GM23338 (cell line): ENCODE results near the gene SELENOO. TPM values are rescaled to one million over a fixed set of nuclear protein-coding genes. Genes with fewer than 3 reads are reported as not detected.

Source experiments
- ATAC-seq: fragments of 200-7000 bp; cut with Tn5 transposase; 3 replicates; pipeline ENCODE4 v1.9.1; 2020
- DNase-seq: peaks from one replicate; pipeline ENCODE4 v3.0.0-alpha.2; 2015; ENCODE audit warnings: low spot score
- H2AFZ ChIP-seq: fragments of 200-600 bp; sonication (generic); 2 replicates; pipeline ENCODE4 v1.8.0; 2016; ENCODE audit warnings: antibody characterized with exemption, mild to moderate bottlenecking, moderate library complexity
- H3F3A ChIP-seq: fragments of 200-600 bp; sonication (generic); replicated peaks from 2 replicates; pipeline ENCODE4 v1.8.0; 2017; ENCODE audit warnings: antibody characterized with exemption, mixed run types, low read depth
- H3K27ac ChIP-seq: fragments of 200-600 bp; sonication (generic); 2 replicates; pipeline ENCODE4 v1.6.1; 2016; ENCODE audit warnings: low read depth
- H3K27me3 ChIP-seq: fragments of 200-600 bp; sonication (generic); 2 replicates; pipeline ENCODE4 v1.8.0; 2016; ENCODE audit warnings: mild to moderate bottlenecking, mixed run types, moderate library complexity; ENCODE audit not compliant: insufficient read depth
- H3K36me3 ChIP-seq: fragments of 200-600 bp; sonication (generic); 2 replicates; pipeline ENCODE4 v1.8.0; 2016; ENCODE audit warnings: mild to moderate bottlenecking; ENCODE audit not compliant: insufficient read depth
- H3K4me1 ChIP-seq: fragments of 200-600 bp; sonication (generic); 2 replicates; pipeline ENCODE4 v1.8.0; 2016; ENCODE audit warnings: mild to moderate bottlenecking, moderate library complexity; ENCODE audit not compliant: insufficient read depth
- H3K4me2 ChIP-seq: fragments of 200-600 bp; sonication (generic); 2 replicates; pipeline ENCODE4 v1.7.1; 2017; ENCODE audit warnings: mixed run types
- H3K4me3 ChIP-seq: fragments of 200-600 bp; sonication (generic); 2 replicates; pipeline ENCODE4 v1.6.1; 2016; ENCODE audit warnings: mixed run types
- H3K79me2 ChIP-seq: fragments of 200-600 bp; sonication (generic); replicated peaks from 2 replicates; pipeline ENCODE4 v1.8.0; 2017; ENCODE audit warnings: mild to moderate bottlenecking; ENCODE audit not compliant: insufficient read depth
- H3K9me2 ChIP-seq: fragments of 200-600 bp; sonication (generic); 2 replicates; pipeline ENCODE4 v1.8.0; 2017; ENCODE audit not compliant: insufficient read depth
- H4K20me1 ChIP-seq: fragments of 200-600 bp; sonication (generic); replicated peaks from 2 replicates; pipeline ENCODE4 v1.8.0; 2017; ENCODE audit warnings: mild to moderate bottlenecking; ENCODE audit not compliant: insufficient read depth
- H3K27ac Mint-ChIP-seq: 2 replicates; pipeline ENCODE4 v1.8.0; 2020; ENCODE audit warnings: inconsistent platforms, mild to moderate bottlenecking, moderate library complexity, mixed read lengths
- H3K27me3 Mint-ChIP-seq: 3 replicates; pipeline ENCODE4 v1.8.0; 2022; ENCODE audit warnings: low read depth, mild to moderate bottlenecking, moderate library complexity, mixed read lengths, inconsistent platforms; ENCODE audit not compliant: insufficient read depth, poor library complexity
- H3K36me3 Mint-ChIP-seq: 3 replicates; pipeline ENCODE4 v1.8.0; 2021; ENCODE audit warnings: low read depth, mild to moderate bottlenecking, inconsistent platforms, moderate library complexity, mixed read lengths
- H3K4me1 Mint-ChIP-seq: 3 replicates; pipeline ENCODE4 v1.8.0; 2020; ENCODE audit warnings: mild to moderate bottlenecking, inconsistent platforms, mixed read lengths
- H3K4me3 Mint-ChIP-seq: 3 replicates; pipeline ENCODE4 v1.8.0; 2021; ENCODE audit warnings: moderate library complexity, mild to moderate bottlenecking, inconsistent platforms, mixed read lengths
- H3K9me3 Mint-ChIP-seq: 3 replicates; pipeline ENCODE4 v1.8.0; 2020; ENCODE audit warnings: moderate library complexity, mild to moderate bottlenecking, inconsistent platforms, mixed read lengths
- CREB1 ChIP-seq: fragments of 250-450 bp; sonication (Bioruptor Pico); IDR thresholded peaks from 2 replicates; pipeline ENCODE4 v1.5.0; 2020; ENCODE audit warnings: low read depth, mild to moderate bottlenecking, moderate library complexity
- CTCF ChIP-seq, 2 experiments: fragments of 200-600 bp in 1 of 2; sonication (generic) in 1 of 2; conservative IDR thresholded peaks; 2 replicates each; pipeline versions ENCODE4 v1.5.1 to v1.6.1; 2016 to 2017; ENCODE audit warnings: antibody characterized with exemption in 2 of 2, low read depth in 2 of 2, mild to moderate bottlenecking in 2 of 2, moderate library complexity in 1 of 2
- EZH2 ChIP-seq: fragments of 200-600 bp; sonication (generic); IDR thresholded peaks from one replicate; pipeline ENCODE4 v1.8.0; 2017; ENCODE audit warnings: antibody characterized with exemption, mild to moderate bottlenecking, low read depth; ENCODE audit not compliant: unreplicated experiment
- EZH2phosphoT487 ChIP-seq: fragments of 200-600 bp; sonication (generic); IDR thresholded peaks from one replicate; pipeline ENCODE4 v1.8.1; 2018; ENCODE audit warnings: antibody characterized with exemption; ENCODE audit not compliant: unreplicated experiment
- JUNB ChIP-seq: IDR thresholded peaks from one replicate; pipeline ENCODE4 v1.6.1; 2016; ENCODE audit warnings: antibody characterized with exemption; ENCODE audit not compliant: unreplicated experiment
- STAT1 ChIP-seq: IDR thresholded peaks from one replicate; pipeline ENCODE4 v1.6.1; 2016; ENCODE audit warnings: antibody characterized with exemption; ENCODE audit not compliant: unreplicated experiment
- ZNF114 ChIP-seq: fragments of 250-450 bp; sonication (Bioruptor Pico); IDR thresholded peaks from 2 replicates; pipeline ENCODE4 v1.5.0; 2020; ENCODE audit warnings: mild to moderate bottlenecking, moderate library complexity
- ZNF331 ChIP-seq: fragments of 250-450 bp; sonication (Bioruptor Pico); IDR thresholded peaks from 2 replicates; pipeline ENCODE4 v1.5.0; 2020; ENCODE audit warnings: low read depth, mild to moderate bottlenecking, moderate library complexity
- polyA plus RNA-seq: library from polyadenylated mRNA; unstranded; fragments of >200 nt; fragmentation: Nextera tagmentation; extraction: Ambion mirVana; gene quantifications from 2 replicates; pipeline ENCODE4 v1.2.1, GENCODE V29; 2016
- total RNA-seq: library from RNA; depleted of rRNA; stranded (reverse); fragments of >200 nt; shearing (Covaris generic); gene quantifications from 2 replicates; pipeline ENCODE4 v1.2.3, GENCODE V29; 2014
- TF ChIP-seq, protein P1 (sequence below): IDR thresholded peaks from one replicate; pipeline ENCODE4 v1.6.1; 2018; ENCODE audit warnings: antibody characterized with exemption; ENCODE audit not compliant: unreplicated experiment
- TF ChIP-seq, protein P2 (sequence below): IDR thresholded peaks from 2 replicates; pipeline ENCODE4 v1.6.1; 2016; ENCODE audit warnings: antibody characterized with exemption
- TF ChIP-seq, protein P3 (sequence below): fragments of 250-450 bp; sonication (Bioruptor Pico); IDR thresholded peaks from 2 replicates; pipeline ENCODE4 v1.5.0; 2020; ENCODE audit warnings: mild to moderate bottlenecking, moderate library complexity

The SELENOO gene
- total and polyA plus RNA-seq, 2 experiments from 2014 or later: 6.8 to 21.3 TPM

- no peak for DNase-seq
- no peaks in the 10 kb centered on the region for H3K27me3 ChIP-seq
- Mint-ChIP-seq H3K36me3 (no peaks in the 10 kb centered on the region), H3K9me3 (no peaks in the 10 kb centered on the region), H3K27me3 (peaks cover 7% of the 10 kb centered on the region), H3K4me3 (no peak overlapping the region), H3K4me1 (peaks cover 3% of the 10 kb centered on the region; the same call in 2 of the 3 replicates), H3K27ac (no peak overlapping the region)
- H4K20me1 ChIP-seq: peaks cover 3% of the 10 kb centered on the region; the same call in 1 of the 2 replicates
- peaks cover 4% of the 10 kb centered on the region; the same call in 1 of the 2 replicates for H3F3A ChIP-seq
- H3K4me2 ChIP-seq: no peak overlapping the region
- no peak overlapping the region for H3K4me3 ChIP-seq
- H3K36me3 ChIP-seq: no peaks in the 10 kb centered on the region
- H3K4me1 ChIP-seq: no peaks in the 10 kb centered on the region
- H3K27ac ChIP-seq: no peak overlapping the region
- no peak overlapping the region for H2AFZ ChIP-seq
- no peak for ATAC-seq
- no peaks in the 10 kb centered on the region for H3K79me2 ChIP-seq
- TF ChIP-seq JUNB (no peak), EZH2 (no peak), ZNF114 (no peak), STAT1 (no peak), CTCF (conservative IDR thresholded peaks at IDR 0.05; ENCODE audit: low read depth in 2 of 2) (no peak), CREB1 (CRISPR knock-in tag) (no peak), EZH2phosphoT487 (no peak), ZNF331 (no peak)
- TF ChIP-seq, protein P1, sequence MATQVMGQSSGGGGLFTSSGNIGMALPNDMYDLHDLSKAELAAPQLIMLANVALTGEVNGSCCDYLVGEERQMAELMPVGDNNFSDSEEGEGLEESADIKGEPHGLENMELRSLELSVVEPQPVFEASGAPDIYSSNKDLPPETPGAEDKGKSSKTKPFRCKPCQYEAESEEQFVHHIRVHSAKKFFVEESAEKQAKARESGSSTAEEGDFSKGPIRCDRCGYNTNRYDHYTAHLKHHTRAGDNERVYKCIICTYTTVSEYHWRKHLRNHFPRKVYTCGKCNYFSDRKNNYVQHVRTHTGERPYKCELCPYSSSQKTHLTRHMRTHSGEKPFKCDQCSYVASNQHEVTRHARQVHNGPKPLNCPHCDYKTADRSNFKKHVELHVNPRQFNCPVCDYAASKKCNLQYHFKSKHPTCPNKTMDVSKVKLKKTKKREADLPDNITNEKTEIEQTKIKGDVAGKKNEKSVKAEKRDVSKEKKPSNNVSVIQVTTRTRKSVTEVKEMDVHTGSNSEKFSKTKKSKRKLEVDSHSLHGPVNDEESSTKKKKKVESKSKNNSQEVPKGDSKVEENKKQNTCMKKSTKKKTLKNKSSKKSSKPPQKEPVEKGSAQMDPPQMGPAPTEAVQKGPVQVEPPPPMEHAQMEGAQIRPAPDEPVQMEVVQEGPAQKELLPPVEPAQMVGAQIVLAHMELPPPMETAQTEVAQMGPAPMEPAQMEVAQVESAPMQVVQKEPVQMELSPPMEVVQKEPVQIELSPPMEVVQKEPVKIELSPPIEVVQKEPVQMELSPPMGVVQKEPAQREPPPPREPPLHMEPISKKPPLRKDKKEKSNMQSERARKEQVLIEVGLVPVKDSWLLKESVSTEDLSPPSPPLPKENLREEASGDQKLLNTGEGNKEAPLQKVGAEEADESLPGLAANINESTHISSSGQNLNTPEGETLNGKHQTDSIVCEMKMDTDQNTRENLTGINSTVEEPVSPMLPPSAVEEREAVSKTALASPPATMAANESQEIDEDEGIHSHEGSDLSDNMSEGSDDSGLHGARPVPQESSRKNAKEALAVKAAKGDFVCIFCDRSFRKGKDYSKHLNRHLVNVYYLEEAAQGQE: no peak
- TF ChIP-seq, protein P2, sequence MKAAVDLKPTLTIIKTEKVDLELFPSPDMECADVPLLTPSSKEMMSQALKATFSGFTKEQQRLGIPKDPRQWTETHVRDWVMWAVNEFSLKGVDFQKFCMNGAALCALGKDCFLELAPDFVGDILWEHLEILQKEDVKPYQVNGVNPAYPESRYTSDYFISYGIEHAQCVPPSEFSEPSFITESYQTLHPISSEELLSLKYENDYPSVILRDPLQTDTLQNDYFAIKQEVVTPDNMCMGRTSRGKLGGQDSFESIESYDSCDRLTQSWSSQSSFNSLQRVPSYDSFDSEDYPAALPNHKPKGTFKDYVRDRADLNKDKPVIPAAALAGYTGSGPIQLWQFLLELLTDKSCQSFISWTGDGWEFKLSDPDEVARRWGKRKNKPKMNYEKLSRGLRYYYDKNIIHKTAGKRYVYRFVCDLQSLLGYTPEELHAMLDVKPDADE: no peak
- TF ChIP-seq, protein P3, sequence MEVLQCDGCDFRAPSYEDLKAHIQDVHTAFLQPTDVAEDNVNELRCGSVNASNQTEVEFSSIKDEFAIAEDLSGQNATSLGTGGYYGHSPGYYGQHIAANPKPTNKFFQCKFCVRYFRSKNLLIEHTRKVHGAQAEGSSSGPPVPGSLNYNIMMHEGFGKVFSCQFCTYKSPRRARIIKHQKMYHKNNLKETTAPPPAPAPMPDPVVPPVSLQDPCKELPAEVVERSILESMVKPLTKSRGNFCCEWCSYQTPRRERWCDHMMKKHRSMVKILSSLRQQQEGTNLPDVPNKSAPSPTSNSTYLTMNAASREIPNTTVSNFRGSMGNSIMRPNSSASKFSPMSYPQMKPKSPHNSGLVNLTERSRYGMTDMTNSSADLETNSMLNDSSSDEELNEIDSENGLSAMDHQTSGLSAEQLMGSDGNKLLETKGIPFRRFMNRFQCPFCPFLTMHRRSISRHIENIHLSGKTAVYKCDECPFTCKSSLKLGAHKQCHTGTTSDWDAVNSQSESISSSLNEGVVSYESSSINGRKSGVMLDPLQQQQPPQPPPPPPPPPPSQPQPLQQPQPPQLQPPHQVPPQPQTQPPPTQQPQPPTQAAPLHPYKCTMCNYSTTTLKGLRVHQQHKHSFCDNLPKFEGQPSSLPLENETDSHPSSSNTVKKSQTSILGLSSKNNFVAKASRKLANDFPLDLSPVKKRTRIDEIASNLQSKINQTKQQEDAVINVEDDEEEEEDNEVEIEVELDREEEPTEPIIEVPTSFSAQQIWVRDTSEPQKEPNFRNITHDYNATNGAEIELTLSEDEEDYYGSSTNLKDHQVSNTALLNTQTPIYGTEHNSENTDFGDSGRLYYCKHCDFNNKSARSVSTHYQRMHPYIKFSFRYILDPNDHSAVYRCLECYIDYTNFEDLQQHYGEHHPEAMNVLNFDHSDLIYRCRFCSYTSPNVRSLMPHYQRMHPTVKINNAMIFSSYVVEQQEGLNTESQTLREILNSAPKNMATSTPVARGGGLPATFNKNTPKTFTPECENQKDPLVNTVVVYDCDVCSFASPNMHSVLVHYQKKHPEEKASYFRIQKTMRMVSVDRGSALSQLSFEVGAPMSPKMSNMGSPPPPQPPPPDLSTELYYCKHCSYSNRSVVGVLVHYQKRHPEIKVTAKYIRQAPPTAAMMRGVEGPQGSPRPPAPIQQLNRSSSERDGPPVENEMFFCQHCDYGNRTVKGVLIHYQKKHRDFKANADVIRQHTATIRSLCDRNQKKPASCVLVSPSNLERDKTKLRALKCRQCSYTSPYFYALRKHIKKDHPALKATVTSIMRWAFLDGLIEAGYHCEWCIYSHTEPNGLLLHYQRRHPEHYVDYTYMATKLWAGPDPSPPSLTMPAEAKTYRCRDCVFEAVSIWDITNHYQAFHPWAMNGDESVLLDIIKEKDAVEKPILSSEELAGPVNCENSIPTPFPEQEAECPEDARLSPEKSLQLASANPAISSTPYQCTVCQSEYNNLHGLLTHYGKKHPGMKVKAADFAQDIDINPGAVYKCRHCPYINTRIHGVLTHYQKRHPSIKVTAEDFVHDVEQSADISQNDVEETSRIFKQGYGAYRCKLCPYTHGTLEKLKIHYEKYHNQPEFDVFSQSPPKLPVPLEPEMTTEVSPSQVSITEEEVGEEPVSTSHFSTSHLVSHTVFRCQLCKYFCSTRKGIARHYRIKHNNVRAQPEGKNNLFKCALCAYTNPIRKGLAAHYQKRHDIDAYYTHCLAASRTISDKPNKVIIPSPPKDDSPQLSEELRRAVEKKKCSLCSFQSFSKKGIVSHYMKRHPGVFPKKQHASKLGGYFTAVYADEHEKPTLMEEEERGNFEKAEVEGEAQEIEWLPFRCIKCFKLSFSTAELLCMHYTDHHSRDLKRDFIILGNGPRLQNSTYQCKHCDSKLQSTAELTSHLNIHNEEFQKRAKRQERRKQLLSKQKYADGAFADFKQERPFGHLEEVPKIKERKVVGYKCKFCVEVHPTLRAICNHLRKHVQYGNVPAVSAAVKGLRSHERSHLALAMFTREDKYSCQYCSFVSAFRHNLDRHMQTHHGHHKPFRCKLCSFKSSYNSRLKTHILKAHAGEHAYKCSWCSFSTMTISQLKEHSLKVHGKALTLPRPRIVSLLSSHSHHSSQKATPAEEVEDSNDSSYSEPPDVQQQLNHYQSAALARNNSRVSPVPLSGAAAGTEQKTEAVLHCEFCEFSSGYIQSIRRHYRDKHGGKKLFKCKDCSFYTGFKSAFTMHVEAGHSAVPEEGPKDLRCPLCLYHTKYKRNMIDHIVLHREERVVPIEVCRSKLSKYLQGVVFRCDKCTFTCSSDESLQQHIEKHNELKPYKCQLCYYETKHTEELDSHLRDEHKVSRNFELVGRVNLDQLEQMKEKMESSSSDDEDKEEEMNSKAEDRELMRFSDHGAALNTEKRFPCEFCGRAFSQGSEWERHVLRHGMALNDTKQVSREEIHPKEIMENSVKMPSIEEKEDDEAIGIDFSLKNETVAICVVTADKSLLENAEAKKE (CRISPR knock-in tag): no peak
- H3K9me2 ChIP-seq: no peaks in the 10 kb centered on the region
These were observed 52.5 kb downstream of the SELENOO start for GRCh38 chr22:50253046-50253915.
